MM.1S (cell line): ENCODE data around the gene NUP98.

Source experiments
- DNase-seq: peaks from one replicate; pipeline ENCODE4 v3.0.0-alpha.2; 2015
- H2AFZ ChIP-seq: fragments of 300-600 bp; sonication (generic); 2 replicates; pipeline ENCODE4 v1.6.0; 2016; ENCODE audit warnings: antibody characterized with exemption, low read length
- H3F3A ChIP-seq: fragments of 300-600 bp; sonication (generic); 2 replicates; pipeline ENCODE4 v1.6.1; 2016; ENCODE audit warnings: mild to moderate bottlenecking, antibody characterized with exemption, low read length, moderate library complexity, mixed read lengths; ENCODE audit not compliant: insufficient read depth
- H3K27ac ChIP-seq: fragments of 300-600 bp; sonication (generic); 2 replicates; pipeline ENCODE4 v1.5.1; 2016; ENCODE audit warnings: mild to moderate bottlenecking, low read length
- H3K27me3 ChIP-seq: fragments of 300-600 bp; sonication (generic); replicated peaks from 2 replicates; pipeline ENCODE4 v1.6.0; 2016; ENCODE audit warnings: low read length; ENCODE audit not compliant: insufficient read depth
- H3K36me3 ChIP-seq: fragments of 300-600 bp; sonication (generic); replicated peaks from 2 replicates; pipeline ENCODE4 v1.6.1; 2016; ENCODE audit warnings: mild to moderate bottlenecking, low read length, mixed read lengths; ENCODE audit not compliant: insufficient read depth
- H3K4me1 ChIP-seq: fragments of 300-600 bp; sonication (generic); 2 replicates; pipeline ENCODE4 v1.6.1; 2016; ENCODE audit warnings: low read length, mixed read lengths
- H3K4me2 ChIP-seq: fragments of 300-600 bp; sonication (generic); 2 replicates; pipeline ENCODE4 v1.6.0; 2016; ENCODE audit warnings: low read depth, low read length
- H3K4me3 ChIP-seq: fragments of 300-600 bp; sonication (generic); 2 replicates; pipeline ENCODE4 v1.5.1; 2016; ENCODE audit warnings: low read length, mixed read lengths
- H3K79me2 ChIP-seq: fragments of 300-600 bp; sonication (generic); 2 replicates; pipeline ENCODE4 v1.6.1; 2016; ENCODE audit warnings: mixed run types, low read length, mixed read lengths
- H3K9ac ChIP-seq: fragments of 300-600 bp; sonication (generic); 2 replicates; pipeline ENCODE4 v1.6.1; 2016; ENCODE audit warnings: low read length, mixed read lengths
- H3K9me2 ChIP-seq: fragments of 300-600 bp; sonication (generic); replicated peaks from 2 replicates; pipeline ENCODE4 v1.6.1; 2016; ENCODE audit warnings: mild to moderate bottlenecking, low read length, mixed read lengths; ENCODE audit not compliant: insufficient read depth
- H3K9me3 ChIP-seq: fragments of 300-600 bp; sonication (generic); replicated peaks from 2 replicates; pipeline ENCODE4 v1.6.1; 2016; ENCODE audit warnings: mild to moderate bottlenecking, low read length, mixed read lengths; ENCODE audit not compliant: insufficient read depth
- H4K20me1 ChIP-seq: fragments of 300-600 bp; sonication (generic); 2 replicates; pipeline ENCODE4 v1.6.1; 2016; ENCODE audit warnings: mild to moderate bottlenecking, low read length, moderate library complexity, mixed read lengths; ENCODE audit not compliant: insufficient read depth
- EZH2 ChIP-seq: fragments of 300-600 bp; sonication (generic); optimal IDR thresholded peaks from 2 replicates; pipeline ENCODE3; 2017; ENCODE audit warnings: low read depth, mild to moderate bottlenecking, antibody characterized with exemption, low read length, mixed read lengths
- EZH2phosphoT487 ChIP-seq: fragments of 300-600 bp; sonication (generic); IDR thresholded peaks from 2 replicates; pipeline ENCODE4 v1.6.1; 2018; ENCODE audit warnings: antibody characterized with exemption, low read length
- TF ChIP-seq, protein P1 (sequence below): fragments of 300-600 bp; sonication (generic); IDR thresholded peaks from 2 replicates; pipeline ENCODE4 v1.5.1; 2016; ENCODE audit warnings: antibody characterized with exemption, low read length, mixed read lengths

NUP98 gene

DNA sequence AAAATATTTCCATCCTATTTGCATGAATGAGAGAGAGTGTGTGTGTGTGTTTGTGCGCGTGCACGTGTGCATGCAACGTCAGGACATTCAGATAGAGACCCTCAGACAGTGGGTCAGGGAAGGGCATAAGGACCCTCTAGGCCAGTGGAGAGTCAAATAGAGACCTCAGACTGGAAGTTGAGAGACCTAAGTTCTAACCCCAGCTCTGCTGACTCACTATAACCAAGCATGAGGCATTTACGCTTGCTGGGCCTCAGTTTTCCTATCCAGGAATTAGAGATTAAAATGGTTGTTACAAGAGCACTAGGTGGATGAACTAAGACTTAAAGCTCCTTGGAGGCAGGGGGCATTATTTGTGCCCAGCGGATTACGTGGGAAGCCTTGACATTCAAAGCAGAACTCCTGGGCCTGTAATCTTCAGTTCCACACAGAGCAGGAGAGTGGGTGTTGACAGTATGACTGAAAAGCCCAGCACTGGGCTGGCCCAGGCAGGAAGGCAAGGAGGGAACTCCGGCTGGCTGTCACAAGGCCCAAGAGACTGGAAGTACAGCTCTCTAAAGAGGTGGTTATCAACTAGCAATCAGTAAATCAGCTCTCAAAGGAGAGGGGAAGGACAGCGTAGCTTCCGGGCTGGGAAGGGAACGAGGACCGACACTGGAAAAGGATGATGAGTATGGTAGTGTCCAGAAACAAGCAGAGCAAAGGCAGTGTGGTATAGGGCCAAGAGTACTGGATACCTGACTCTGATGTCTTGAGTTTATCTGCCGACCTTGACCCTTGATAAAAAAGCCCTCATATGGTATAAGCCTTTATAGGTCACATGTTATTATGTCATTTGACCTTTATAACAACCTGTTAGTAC is 34.3 kb upstream of the NUP98 start:
- Histone ChIP-seq H2AFZ (no peak overlapping the region), H3K79me2 (peaks cover 72% of the 10 kb centered on the region), H3K27me3 (no peaks in the 10 kb centered on the region), H3K4me3 (no peak overlapping the region), H3K4me1 (no peaks in the 10 kb centered on the region), H3K4me2 (no peak overlapping the region), H3K9me2 (no peaks in the 10 kb centered on the region), H3F3A (no peaks in the 10 kb centered on the region), H4K20me1 (0 out of 2 replicates have a peak, but pooled peaks cover 6% of the 10 kb centered on the region), H3K9ac (no peak overlapping the region), H3K36me3 (0 out of 2 replicates have a peak, but pooled peaks cover 4% of the 10 kb centered on the region), H3K27ac (no peak overlapping the region), H3K9me3 (no peaks in the 10 kb centered on the region)
- TF ChIP-seq EZH2phosphoT487 (no peak), EZH2 (no peak)
- TF ChIP-seq, protein P1, sequence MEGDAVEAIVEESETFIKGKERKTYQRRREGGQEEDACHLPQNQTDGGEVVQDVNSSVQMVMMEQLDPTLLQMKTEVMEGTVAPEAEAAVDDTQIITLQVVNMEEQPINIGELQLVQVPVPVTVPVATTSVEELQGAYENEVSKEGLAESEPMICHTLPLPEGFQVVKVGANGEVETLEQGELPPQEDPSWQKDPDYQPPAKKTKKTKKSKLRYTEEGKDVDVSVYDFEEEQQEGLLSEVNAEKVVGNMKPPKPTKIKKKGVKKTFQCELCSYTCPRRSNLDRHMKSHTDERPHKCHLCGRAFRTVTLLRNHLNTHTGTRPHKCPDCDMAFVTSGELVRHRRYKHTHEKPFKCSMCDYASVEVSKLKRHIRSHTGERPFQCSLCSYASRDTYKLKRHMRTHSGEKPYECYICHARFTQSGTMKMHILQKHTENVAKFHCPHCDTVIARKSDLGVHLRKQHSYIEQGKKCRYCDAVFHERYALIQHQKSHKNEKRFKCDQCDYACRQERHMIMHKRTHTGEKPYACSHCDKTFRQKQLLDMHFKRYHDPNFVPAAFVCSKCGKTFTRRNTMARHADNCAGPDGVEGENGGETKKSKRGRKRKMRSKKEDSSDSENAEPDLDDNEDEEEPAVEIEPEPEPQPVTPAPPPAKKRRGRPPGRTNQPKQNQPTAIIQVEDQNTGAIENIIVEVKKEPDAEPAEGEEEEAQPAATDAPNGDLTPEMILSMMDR: no peak
- DNase-seq: no peak

DNA sequence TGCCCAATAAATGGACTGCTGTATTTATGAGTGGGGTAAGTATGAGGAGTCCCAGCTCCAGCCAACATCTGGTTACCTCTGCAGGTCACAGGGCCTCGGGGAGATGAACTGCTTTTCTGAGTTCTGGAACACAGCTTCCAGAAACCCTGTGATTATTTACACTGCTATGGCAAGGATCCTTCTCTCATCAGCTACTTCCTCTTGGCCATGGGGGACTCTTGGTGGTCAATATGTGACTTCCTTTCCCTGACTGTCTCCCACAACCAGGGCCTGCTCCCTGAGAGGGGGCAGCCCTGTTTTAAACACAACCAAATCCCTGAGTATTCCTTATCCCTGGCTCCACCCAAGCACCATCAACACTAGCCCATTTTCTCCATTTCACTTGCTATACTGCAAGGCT is 33.4 kb upstream of the NUP98 start:
- no peaks in the 10 kb centered on the region for H3K9me2 ChIP-seq
- H3K9ac ChIP-seq: no peak overlapping the region
- no peak overlapping the region for H3K27ac ChIP-seq
- no peak overlapping the region for H3K4me2 ChIP-seq
- H3K4me3 ChIP-seq: no peak overlapping the region
- H3K9me3 ChIP-seq: no peaks in the 10 kb centered on the region
- no peaks in the 10 kb centered on the region for H3K27me3 ChIP-seq
- no peaks in the 10 kb centered on the region for H3K4me1 ChIP-seq
- no peak overlapping the region for H2AFZ ChIP-seq
- DNase-seq: no peak
- 0 out of 2 replicates have a peak, but pooled peaks cover 6% of the 10 kb centered on the region for H4K20me1 ChIP-seq
- no peaks in the 10 kb centered on the region for H3F3A ChIP-seq
- peaks cover 64% of the 10 kb centered on the region for H3K79me2 ChIP-seq
- H3K36me3 ChIP-seq: 0 out of 2 replicates have a peak, but pooled peaks cover 4% of the 10 kb centered on the region
- no peak for TF ChIP-seq EZH2phosphoT487
- TF ChIP-seq, protein P1: no peak
- TF ChIP-seq EZH2: no peak

DNA sequence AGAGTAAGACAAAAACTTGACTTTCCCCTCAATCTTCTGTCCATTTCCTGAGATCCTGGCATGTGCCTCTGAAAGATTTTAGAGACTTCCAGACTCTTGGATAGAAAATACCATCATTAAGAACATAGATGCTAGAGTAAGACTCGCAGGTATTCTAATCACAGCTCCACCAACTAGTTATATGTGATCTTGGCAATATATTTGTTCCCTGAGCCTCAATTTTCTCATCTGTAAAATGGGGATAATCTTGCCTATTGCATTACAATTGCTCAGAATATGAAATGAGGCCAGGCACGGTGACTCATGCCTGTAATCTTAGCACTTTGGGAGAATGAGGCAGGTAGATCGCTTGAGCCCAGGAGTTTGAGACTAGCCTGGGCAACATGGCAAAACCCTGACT is 32.7 kb upstream of the NUP98 start:
- Histone ChIP-seq H3K36me3 (0 out of 2 replicates have a peak, but pooled peaks cover 4% of the 10 kb centered on the region), H3K9me2 (no peaks in the 10 kb centered on the region), H3K27ac (no peak overlapping the region), H3F3A (no peaks in the 10 kb centered on the region), H3K4me1 (no peaks in the 10 kb centered on the region), H3K4me2 (no peak overlapping the region), H4K20me1 (0 out of 2 replicates have a peak, but pooled peaks cover 6% of the 10 kb centered on the region), H3K4me3 (no peak overlapping the region), H3K79me2 (peaks cover 58% of the 10 kb centered on the region), H3K9me3 (no peaks in the 10 kb centered on the region), H2AFZ (no peak overlapping the region), H3K9ac (no peak overlapping the region), H3K27me3 (no peaks in the 10 kb centered on the region)
- TF ChIP-seq EZH2phosphoT487: no peak
- DNase-seq: no peak
